CD4-positive, alpha-beta T cell treated with Interleukin-10 for 1 hour (primary cell): ENCODE measurements around the gene CAMKV.
A peak's percentile ranks its signal among the peaks of the same experiment; 100 is the strongest.
"Not testable (repeated sequence)": the region's sequence is repeated elsewhere in the genome, so short reads cannot be mapped to it uniquely, and the experiment has no call there.

Source experiments
- DNase-seq: peaks from one replicate; pipeline ENCODE4 v3.0.0-alpha.2; 2020

CAMKV gene, protein sequence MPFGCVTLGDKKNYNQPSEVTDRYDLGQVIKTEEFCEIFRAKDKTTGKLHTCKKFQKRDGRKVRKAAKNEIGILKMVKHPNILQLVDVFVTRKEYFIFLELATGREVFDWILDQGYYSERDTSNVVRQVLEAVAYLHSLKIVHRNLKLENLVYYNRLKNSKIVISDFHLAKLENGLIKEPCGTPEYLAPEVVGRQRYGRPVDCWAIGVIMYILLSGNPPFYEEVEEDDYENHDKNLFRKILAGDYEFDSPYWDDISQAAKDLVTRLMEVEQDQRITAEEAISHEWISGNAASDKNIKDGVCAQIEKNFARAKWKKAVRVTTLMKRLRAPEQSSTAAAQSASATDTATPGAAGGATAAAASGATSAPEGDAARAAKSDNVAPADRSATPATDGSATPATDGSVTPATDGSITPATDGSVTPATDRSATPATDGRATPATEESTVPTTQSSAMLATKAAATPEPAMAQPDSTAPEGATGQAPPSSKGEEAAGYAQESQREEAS

DNA sequence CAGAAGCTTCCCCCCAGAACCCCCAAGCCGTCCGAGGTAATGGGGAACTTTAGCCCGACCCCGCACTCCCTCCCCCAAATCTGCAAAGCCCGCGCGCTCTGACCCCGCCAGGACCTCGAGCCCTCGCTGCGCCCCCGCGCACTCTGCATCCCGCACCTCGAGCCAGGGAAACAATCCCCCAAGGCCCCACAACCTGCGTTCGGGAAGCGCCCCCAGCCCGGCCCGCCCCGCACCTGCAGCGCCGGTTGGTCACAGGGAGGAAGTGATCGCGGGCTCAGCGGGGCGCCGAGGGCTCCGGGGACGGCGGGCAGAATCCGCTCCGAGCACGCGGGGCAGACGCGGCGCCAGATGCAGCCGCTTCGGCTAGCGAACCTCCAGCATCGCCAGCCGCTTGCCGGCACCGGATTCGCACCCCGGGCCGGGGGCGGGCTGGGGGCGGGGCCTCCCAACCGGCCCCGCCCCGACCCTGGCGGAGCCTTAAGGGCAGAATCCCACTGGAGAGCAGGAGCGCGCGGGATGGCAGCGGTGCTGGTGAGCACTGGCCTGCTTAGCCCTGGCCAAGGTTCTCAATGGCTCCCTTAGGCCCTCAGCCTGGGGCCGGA is at the start of gene CAMKV:
Gene CAMKV, minus strand, starts transcription at position 382 of the 602 bp plus-strand sequence. CDS start 7,518 bp downstream, outside the sequence.
- peak; percentile 27 for DNase-seq

DNA sequence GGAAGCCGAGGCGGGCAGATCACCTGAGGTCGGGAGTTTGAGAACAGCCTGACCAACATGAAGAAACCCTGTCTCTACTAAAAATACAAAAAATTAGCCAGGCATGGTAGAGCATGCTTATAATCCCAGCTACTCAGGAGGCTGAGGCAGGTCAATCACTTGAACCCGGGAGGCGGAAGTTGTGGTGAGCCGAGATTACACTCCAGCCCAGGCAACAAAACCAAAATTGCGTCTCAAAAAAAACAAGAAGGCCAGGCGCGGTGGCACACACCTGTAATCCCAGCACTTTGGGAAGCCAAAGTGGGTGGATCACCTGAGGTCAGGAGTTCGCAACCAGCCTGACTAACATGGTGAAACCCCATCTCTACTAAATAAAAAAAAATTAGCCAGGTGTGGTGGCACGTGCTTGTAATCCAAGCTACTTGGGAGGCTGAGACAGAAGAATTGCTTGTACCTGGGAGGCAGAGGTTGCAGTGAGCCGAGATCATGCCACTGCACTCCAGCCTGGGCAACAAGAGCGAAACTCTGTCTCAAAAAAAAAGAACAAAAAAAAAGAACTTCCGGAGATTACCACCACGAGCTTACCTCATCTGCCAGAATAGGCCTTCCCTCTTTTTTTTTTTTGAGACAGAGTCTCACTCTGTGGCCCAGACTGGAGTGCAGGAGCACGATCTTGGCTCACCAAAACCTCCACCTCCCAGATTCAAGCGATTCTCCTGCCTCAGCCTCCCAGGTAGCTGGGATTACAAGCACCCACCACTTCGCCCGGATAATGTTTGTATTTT is 48.3 kb upstream of the CAMKV start:
- not testable (repeated sequence) for DNase-seq

DNA sequence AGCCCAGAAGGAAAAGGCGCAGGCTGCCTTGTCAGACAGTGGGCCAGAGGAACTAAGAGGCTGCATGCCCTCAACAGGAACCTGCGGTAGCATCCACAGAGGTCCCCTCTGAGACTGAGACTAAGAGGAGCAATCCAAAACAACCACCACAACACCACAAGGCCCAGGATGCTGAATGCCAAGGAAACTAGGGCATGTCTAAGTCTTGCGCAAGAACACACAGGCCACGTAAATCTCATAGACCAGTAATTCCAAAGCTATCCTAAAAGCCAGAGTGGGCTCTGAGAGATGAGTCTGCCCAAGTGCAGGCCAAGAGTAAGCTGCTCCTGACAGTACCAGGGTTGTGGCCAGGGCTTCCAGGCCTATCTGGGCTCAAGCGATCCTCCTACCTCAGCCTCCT is 47.0 kb upstream of the CAMKV start:
- DNase-seq: no peak

DNA sequence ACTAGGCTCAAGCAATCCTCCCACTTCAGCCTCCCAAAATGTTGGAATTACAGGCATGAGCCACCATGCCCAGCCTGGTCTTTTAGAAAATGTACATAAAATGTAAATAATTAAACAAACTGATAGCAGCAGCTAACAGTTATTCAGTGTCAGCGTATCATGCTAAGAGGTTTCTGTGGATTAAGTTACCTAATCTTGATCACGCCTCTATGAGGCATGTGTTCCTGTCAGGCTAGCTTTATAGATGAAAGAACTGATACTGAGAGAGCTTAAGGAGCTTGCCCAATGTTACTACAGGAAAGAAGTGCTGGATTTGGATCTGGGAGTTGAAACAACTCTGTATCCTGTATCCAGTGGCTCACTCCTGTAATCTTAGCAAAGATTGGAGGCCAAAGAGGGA is 45.2 kb upstream of the CAMKV start:
- no peak for DNase-seq

DNA sequence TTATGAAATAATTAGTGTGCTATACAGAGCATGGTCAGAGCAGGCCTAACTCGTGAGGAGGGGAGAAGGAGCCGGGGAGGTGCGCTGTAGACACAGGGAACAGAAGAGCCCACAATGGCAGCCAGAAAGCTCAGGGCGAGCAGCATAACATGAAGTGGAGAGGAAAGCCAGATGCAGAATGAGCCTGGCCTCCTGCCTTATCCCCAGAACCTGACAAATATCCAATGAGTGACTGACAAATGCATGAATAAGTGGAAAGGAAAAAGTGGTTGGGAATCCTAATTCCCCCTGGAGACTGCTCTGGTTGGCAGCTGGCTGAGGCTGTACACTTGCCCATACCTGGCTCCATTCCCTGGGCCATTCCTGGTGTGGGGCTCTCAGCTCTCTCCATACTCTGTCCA is 43.2 kb upstream of the CAMKV start:
- DNase-seq: no peak

DNA sequence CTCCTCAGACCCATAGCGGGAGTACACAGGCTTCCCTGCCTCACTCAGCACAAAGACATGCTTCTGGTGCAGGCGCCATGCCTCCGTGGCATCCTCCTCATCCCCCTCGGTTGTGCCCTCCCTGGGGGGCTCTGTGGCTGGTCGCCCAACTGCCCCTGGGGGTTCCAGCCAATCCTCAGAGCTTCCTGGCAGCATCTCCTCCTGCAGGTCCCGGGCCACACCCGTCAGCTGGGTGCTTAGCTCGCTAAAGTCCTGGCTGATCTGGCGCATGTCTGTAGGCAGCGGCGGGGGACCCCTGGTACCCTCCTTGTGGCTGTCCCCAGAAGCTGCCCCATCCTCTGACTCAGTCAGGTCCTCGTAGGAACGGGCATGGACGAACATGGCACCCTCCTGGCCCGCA is 41.9 kb upstream of the CAMKV start:
- no peak for DNase-seq

DNA sequence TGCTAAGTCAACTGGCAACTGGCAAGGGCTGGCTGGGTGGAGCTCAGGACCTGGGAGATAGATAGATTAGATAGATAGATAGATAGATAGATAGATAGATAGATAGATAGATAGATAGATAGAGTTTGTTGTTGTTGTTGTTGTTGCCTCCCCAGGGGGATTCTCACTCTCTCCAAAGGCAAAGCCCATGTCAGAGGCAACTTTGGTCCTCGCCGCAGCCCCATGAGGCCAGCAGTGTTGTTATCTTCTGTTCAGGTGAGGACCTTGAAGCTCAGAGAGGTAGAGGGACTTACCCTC is 41.4 kb upstream of the CAMKV start:
- DNase-seq: no peak

DNA sequence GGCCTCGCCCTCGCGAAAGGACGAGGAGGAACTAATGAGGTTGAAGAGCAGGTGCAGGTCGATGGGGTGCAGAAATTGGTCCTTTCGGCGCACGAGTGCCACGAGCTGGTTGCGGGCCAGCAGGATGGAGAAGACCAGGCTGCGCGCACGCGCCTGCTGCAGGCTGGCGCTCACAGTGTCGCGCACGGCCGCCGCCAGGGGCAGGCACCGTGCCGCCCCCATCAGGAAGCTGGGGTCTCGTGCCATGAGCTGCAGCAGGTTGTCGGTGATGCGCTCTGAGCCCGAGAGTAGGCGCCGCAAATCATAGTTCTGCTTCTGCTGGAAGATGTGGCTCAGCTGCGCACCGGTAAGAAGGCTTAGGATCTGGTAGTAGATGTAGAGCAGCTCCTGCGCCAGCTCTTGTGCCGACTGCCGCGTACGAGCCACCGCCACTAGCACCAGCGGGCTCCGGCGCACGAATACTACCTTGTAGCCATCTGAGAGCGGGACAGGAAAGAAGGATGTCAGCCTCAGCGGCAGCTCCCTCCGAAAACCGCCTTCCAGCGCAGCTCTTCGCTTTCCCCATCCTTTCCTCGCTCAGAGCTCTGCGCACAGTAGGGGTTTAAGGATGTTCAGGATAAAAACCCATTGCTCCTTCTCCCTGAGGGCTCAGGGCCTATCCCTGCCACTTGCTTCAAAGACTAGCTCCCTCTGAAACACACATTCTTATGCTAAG is 40.9 kb upstream of the CAMKV start:
- DNase-seq: no peak

DNA sequence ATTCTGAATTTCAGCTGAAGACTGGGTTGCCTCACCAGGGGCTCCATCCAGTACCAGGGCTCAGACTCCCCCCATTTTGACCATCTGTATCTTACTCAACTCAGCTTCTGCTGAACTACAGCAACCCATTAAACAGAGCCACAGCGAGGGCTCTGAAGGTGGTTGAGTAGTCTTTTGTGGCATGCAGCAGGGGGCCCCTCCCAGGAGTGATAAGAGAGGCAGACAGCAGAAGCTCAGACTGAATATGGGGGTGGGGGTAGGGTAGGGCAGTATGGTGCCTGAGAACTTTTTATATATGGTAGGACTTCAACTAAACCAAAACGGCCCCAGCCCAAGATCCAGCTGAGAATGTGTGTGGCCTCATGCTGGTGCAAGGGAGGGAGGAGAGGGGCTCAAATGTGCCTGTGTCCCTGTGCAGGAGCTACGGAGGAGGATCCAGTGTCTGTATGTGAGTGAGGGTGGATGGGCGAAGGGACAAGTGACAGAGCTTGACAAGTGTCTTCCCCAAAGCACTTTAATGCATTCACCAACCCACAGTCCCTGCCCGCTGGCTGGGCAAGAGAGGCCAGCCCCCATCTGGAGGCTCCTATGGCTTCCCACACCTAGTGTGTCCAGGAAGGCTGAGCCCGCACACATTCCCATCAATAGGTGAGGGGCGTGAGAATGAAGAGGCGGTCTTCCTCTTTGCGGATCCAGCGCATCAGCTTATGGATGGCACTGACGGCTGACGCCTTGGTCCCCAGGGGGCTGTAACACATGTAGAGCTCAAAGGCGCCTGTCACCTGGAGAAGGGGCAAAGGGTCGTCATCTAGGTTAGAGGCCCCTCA is 38.9 kb upstream of the CAMKV start:
- DNase-seq: no peak

DNA sequence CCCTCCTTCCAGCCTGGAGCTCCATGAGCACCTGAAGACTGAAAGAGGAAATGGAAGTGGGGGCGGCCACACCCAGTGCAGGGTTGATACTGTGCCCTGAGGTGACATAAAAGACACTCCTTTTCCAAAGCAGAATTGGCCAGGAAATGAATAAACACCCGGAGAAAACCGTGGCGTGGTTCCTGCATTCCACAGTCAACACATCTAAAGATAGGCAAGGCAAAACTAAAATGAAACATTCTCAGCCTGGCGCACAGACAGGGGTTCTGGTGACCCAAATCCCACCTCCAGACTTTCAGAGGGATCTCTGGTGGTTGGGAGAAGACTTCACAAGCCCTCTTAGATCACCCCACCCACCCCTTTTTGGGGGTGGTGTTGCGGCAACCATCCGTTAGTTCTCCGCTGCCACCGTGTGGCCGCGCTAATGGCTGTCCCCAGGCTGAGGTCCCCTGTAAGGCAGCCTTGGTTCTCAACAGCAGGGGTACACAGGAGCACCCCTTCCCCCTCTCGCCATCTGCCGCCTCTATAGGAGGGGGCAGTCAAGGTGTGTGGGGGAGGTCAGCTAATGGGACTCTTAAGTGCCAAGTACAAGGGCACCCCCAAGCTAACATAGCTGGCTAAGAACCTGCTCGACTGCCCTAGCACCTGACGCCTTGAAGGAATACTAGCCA is 36.5 kb upstream of the CAMKV start:
- peak; percentile 58 for DNase-seq

DNA sequence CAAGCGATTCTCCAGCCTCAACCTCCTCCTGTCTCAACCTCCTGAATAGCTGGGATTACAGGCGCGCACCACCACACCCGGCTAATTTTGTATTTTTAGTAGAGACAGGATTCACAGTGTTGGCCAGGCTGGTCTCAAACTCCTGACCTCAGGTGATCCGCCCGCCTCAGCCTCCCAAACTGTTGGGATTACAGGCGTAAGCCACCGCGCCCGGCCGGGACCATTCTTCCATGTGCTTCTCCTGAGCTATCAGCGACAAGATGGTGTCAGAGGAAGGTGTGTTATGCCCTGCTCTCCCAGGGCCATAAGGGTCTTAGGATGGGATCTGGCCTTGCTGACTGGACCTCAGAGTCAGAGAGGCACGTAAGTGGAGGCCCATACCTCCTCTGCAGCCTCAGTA is 34.7 kb upstream of the CAMKV start:
- DNase-seq: not testable (repeated sequence)

DNA sequence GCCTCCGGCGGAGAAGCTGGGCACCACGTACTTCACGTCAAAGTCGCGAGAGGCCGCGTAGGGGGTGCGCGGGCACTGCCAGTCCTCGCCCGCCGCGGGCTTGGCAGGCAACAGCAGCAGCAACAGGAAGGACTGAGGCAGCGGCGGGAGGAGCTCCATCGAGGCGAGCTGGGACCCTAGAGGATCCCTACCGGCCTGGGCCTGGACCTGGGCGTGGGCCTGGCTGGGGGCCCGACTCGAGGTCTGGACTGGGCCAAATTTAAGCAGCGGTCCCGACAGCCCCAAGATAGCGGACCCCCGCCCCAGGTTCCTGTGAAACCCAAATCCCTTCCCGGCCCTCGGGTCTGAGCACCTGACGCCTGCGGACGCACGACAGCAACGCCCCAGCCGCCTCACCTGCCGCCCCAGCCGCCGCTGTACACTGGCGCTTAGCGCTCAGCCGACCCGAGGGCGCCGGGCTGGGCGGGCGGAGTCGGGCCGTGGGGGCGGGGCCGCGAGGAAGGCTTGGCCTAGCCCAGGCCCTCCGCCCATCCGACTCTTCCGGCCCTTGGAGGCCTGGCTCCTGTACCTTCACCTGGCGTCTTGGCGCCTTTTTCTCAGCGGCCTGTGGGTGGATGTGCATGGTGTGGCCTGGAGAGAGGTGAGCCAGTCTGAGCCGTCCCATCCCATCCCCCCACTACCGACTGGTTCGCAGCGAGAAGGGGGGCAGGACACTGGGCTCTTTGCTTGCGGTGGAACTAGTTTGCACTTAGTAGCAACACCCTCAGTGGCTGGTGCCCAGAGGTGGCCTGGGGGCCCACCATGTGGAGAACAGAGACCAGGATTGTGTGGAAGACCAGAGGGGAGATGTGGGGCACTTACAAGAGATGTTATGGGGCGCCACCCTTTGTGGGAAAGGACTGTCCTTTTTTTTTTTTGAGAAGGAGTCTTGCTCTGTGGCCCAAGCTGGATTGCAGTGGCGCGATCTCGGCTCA is 34.0 kb upstream of the CAMKV start, which contains the start of gene MST1R:
Gene MST1R, minus strand, starts transcription at position 423 of the 974 bp plus-strand sequence. Its CDS starts 264 bp downstream, at position 159.
- peak; percentile 86 for DNase-seq

DNA sequence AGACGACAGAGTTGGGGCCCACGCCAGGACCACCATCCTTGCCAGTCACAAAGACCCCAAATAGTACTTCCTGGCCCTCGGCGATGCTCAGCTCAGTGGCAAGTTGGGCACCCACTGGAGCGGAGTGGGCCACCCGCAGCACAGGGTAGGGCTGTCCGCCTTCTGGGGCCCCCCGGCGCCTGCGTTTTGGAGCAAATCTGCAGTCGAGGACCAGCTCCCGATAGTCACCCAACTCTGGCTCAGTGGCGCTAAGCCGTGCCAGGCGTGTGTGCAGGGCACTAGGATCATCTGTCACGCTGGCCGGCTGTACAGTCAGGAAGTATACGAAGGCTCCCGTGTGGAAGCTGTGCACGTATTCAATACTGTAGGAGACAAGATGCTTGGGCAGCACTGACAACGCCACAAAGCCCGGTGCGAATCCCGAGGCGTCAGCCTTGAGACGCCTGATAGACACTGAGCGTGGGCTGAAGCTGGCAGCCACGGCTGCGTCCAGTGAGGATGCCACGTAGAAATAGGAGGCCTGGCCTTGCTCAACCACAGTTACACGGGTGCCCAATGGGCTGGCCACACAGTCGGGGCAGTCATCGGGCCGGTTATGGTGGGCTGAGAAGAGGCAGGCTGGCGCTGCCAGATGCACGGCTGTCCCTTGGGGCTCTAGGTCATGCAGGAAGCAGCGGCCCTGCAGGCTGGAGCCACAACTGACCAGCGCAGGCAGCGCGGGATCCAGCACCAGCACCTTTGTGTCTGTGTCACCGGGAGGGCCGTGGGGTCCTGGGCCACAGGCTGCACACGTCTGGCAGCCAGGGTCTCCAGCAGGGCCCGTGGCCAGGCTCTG is 33.0 kb upstream of the CAMKV start:
- DNase-seq: no peak

DNA sequence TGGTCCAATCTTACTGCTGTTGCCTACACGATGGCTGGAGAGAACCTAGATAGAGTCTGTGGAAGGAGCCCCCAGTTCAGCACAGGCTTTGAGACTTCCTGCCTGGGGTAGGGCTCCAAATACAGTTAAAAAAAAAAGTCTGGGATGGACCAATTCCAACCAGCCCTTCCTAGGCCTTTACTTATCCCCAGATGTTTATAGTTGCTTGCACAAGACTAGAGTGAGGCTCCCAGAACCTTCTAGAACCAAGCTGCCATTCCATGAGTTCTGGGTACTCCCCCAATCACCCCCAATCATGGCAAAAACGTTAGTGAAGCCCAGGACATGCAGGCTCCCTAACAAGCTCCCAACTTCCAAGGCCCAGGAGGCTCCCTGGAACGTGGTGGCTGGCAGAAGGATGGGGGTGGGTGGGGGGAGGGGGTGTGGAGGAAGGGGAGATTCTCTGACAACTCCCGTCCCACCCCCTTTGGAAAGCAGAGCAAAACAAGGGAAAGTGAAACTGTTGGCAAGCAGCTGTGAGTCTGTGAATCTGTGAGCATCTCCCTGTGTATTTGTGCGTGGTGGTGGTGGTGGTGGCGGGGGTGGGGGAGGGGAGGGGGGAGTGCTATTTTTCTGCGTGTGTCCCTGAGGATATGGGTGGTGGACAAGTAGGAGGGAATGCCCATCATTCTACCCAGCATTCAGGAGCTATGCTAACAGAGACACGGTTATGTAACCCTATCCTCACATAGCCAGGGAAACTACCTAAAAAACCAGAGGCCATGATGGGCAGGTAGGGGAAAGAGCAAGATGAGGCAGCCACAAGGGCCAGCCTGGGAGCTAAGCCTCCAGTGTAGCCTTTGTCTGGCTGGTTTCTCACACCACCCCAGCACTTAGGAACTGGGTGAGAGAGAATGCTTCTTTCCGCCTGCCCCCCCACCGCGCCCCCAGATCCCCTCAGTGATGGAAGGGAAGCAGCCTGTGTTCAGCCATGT is 31.9 kb upstream of the CAMKV start:
- no peak for DNase-seq

DNA sequence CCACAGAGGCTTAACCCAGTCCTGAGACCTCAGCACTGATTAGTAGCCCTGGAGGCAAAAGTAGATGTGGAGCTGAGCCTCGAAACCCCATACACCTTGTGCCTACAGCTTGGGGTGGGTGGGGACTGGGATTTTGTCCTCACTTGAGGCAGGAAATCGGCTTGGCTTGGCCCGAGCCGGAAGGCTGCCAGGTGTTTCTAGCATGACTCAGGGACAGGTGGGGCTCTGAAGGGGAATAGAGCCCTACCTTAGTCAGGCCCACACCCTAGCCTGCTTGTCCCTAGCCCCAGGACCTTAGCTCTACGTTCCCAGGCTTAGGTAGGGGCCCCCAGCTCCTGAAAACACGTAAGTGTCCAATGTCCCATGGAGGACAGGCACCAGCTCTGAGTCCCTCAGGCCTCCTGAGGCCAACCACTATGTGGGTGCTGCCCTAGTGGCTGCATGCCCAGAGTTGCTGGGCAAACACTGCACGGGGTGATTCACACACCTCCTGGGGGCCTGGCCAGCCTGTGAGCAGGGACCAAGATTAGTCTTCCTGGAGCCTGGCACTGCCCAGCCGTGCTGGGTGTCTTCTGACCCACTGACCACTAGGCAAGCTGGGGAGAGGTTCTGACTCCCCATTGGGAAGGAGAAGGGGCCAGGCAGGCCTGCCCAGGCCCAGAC is 30.9 kb upstream of the CAMKV start:
- no peak for DNase-seq

DNA sequence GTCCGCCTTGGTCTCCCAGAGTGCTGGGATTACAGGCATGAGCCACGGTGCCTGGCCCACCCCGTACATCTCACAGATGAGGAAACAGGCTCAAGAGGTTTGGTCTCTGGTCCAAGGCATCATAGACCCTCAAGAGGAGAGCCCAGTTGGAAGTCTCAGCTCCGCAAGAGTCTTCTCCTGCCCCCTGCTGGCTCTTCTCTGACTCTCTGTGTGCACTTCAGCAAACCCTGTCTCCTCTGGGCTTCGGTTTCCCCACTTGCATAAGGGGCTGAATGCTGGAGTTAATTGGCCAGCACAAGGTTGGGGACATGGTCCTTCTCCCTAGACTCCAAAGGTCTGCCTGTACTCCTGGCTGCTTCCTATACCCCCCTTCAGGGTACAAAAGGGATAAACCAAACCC is 30.1 kb upstream of the CAMKV start:
- no peak for DNase-seq

DNA sequence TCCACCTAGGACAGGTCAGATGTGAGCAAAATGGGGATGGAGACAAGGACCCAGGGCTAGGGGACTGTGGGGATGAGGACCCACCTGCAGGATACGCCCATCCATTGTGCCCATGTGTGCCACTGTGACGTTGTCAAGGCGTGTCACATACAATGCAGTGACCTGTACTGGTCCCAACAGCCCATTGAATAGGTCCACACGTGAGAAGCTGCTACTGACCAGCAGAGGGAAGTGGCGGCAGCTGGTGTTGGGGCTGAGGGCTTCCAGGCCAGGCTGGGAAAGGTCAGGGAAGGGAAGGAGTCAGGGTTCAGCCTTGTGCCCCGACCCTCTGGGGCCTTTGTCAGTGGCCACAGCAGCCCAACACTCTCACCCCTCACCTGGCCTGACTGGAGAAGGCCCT is 29.3 kb upstream of the CAMKV start:
- DNase-seq: no peak
